GM19397 (cell line): ENCODE results near the gene TRPM3.
A peak's percentile ranks its signal among the peaks of the same experiment; 100 is the strongest.

Experiments used
- ATAC-seq: cut with Tn5 transposase; IDR thresholded peaks from one replicate; pipeline ENCODE4 v1.9.1; 2021; ENCODE audit warnings: mild to moderate bottlenecking, moderate library complexity; ENCODE audit not compliant: unreplicated experiment

Gene TRPM3

GRCh38 chr9:70625078-70625477 lies 496.3 kb downstream of the TRPM3 start:
- no peak for ATAC-seq

GRCh38 chr9:70618784-70619183 lies 502.6 kb downstream of the TRPM3 start:
- ATAC-seq: no peak

DNA sequence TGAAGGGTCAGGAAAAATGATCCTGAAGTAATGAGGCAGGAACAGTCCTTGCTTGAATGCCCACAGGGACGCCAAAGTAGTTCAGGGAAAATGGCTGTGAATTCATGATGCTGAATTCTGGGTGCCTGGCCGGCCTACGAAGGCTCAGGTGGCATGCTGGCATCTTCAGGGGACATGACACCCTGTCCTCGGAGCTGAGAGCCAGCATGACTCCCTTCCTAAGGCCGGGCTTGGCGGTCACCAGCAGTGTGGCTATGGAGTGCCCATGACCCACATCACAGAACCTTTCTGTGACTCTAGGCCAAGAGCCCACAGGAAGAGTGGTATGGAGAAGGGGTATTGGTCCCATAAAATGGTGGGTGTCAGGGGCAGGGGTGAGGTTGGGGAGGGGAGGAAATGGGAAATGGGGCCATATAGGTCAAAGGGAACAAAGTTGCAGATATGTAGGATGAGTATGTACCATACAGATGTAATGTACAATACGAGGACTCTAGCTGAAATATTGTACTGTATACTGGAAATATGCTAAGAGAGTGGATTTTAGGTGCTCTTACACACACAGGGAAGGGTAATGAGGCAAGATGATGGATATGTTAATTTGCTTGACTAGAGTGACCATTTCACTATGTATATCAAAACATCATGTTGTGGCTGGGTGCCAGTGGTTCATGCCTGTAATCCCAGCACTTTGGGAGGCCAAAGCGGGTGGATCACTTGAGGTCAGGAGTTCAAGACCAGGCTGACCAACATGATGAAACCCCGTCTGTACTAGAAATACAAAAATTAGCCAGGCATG lies 504.2 kb downstream of the TRPM3 start:
- no peak for ATAC-seq

- no peak for ATAC-seq
These were observed 505.0 kb downstream of the TRPM3 start for GRCh38 chr9:70616228-70616990.

GRCh38 chr9:70615464-70616138 lies 505.8 kb downstream of the TRPM3 start:
- ATAC-seq: no peak

DNA sequence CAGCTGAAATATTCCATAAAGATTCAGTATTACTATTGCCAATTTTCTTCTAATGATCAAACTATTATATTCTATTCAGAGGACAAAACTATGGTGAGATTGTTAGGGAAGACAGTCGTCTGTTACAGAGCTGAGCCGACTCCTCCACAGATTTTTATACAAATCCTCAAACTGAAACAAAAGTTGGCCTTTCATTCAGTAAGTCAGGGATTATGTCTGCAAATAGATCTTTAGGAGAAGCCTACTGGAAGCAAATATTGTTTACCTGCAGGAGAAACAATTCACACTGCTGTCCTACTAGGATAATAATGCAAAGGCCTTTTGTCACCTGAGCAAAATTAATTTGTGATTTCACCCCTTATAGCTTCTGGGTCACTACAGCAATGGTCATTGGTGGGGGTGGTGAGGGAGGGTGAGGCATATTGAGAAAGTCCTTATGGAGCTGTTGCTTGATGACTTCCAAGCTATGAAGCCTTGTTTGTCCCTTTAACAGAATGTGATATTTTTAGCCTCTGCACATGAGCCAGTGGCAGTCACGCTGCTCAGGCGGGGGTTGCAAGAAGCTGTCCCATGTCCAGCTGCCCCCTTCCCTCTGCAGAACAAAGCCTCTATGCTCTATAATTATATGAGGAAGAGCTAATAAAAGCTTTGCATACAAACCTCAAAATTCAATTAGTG lies 506.5 kb downstream of the TRPM3 start:
- ATAC-seq: no peak

DNA sequence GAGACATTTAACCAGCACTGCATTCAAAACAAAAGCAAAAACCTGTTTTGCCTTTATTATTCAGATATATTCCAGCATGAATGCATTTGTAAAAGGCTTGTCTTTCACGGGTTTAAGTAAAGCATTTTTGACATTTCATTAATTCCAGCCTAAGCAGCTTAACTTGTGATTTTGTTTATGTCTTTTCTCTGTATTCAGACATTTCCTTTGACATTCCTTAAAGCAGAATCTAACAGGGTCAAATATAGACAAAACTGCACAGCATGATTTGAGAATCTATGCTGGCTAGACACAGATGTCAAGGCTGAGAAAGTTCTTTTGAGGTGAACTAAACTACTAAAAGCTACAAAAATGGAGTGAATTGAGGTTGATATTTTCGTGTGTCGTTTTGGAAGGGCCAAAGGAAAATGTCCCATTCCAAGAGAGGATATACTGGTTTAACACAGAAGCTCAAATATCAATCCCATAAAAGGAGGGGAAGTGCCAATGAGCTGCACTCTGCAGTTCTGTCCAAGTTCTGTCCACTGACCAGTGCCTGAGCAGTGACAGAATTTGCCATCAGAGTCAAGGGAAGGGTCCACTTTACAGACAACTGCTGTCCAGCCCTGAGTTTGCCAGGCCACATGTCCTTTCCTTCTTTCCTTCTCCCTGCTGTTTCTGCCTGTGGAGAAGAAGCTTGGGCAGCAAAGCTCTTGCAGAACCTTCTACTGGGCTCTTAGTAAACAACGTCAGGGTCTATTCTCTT lies 508.2 kb downstream of the TRPM3 start:
- no peak for ATAC-seq

DNA sequence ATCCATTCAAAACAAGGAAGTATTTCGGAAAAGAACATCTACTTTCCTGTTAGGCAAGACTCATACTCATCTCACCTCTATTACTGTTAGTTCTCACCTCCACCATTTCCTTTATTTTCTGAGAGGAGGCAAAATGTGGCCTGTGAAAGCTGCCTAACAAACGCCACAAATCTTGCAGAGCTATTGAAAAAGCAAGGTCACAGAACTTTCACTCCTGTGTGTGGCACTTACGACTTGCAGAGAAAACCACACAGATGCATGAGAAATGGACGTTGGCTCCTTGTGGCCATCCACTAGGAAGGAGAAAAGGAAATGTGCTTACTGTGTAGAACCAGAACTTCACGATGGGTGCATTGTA lies 511.2 kb downstream of the TRPM3 start:
- no peak for ATAC-seq

DNA sequence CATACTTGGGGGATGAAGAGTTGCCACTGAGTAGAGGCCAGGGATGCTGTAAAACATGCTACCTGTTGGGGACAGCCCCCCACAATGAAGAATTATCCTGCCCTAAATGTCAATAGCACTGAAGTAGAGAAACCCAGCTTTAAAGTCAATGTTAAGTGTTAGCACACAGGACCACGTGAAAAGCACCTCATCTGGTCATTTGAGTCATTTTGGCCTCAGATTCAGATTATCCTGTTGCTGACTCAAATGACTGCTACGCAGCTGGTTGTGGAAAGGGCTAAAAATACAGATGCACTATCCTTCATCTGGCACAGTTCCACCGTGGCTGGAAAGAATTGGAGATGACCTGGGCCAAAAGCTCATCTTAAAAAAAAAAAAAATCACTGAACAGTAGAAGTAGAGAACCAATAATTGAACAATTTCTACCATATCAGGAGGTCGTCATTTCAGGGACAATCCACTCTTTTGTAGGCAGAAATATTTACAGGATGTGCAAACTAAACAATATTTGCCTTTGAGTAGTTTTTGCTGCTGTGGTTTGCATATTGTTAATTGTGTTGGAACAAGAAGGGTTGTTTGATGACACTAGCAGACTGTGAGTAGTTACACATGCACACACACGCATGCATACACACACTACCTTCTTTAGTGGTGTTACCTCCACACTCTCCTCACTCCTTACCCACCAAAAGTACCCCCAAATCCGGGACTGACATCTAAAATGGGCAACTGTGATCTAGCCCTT lies 511.7 kb downstream of the TRPM3 start:
- no peak for ATAC-seq

DNA sequence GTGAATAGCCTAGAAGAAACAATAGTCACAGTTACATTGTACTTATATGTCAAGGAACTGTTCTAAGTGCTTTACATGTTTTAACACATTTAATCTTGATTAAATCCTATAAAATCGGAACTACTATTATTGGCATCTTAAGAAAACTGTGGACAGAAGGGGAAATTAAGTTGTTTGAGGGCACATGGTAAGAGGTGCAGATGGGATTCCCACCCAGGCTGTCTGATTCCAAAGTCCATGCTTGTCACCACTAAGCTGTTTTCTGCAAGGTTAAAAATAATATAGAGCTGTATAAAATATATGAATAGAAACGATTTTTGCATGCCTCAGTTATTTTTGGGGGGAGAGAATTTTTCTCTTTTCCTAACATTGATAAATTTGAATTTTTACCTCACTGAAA lies 512.4 kb downstream of the TRPM3 start:
- ATAC-seq: no peak

- peak; percentile 76 for ATAC-seq
These were observed 513.5 kb downstream of the TRPM3 start for GRCh38 chr9:70607926-70608325.

DNA sequence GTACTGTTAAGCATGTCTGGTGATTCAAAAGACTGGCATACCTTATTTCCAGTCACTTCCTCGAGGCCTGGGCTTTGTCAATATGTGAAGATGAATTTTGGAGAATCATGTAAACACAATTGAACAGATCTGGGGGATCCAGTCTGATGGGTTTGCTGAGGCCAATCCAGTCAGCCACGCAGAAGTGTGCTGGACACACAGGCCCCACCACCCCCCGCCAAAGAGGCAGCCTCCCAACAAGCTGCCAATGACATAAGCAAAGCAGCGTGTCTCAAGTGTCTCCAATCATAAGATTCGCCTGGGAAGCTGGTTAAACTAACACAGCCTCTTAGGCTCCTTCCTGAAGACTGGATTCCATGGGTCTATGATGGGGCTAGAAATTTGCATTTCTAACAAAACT lies 514.1 kb downstream of the TRPM3 start:
- ATAC-seq: no peak

- ATAC-seq: no peak
These were observed 518.4 kb downstream of the TRPM3 start for GRCh38 chr9:70603020-70603411.

- ATAC-seq: peak; percentile 69
These were observed 519.0 kb downstream of the TRPM3 start for GRCh38 chr9:70602321-70603019.

DNA sequence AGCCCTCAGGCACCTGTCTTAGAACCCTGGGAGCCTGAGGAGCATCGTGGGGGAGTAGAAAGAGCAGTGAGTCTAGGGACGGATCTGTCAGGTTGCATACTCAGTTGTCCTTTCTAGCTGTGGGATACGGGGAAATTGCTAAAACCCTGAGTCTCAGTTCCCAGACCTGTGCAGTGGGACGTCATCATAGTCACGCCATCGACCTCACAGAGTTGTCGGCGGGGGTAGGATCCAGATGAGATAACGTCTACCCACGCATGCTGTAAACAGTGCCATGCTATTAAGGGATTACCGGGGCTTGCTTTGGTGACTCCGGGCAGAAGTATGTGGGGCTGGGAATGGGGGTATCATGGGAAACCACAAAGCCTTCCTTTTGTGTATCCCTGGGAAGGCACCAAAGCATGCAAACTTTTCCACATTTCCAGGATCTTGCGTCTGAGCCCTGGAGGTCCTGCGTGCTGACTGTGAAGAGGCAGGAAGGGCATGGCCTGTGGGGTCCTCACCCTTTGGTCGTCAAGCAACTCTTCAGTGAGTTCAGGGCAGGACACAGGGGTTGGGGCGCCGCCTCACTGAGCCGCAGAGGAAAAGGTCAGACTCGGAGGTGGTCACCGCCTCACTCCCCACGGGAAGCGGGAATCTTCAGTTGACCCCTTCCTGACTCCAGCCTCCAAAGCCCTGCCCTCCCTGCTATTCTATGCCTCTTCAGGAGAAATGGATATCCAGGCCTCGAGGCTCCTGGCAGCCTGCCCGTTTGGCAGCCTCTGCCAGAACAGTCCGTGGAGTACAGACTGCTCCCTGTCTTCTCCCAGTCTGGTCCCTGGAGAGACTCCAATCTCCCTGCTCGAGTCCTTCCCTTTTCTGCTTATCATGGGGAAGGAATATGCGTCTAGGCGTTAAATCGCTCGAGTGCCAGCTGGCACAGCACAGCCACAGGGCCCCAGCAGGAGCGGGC lies 520.1 kb downstream of the TRPM3 start:
- no peak for ATAC-seq

DNA sequence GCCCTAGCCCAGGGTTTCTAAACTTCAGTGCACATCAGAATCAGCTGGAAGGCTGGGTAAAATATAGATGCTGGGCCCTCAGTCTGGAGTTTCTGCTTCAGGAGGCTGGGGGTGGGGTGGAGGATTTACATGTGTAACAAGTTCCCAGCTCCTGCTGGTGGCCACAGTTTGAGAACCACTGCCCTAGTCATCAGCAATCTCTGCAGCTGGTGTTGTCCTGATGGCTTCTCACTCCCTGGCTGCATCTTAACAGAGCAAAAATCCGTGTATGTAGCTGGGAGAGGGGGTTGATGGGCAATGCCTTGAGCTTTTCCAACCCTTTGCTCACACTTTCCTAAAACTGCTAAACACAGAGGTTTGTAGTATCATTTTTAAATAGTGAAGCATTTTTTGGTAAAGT lies 520.9 kb downstream of the TRPM3 start:
- no peak for ATAC-seq

DNA sequence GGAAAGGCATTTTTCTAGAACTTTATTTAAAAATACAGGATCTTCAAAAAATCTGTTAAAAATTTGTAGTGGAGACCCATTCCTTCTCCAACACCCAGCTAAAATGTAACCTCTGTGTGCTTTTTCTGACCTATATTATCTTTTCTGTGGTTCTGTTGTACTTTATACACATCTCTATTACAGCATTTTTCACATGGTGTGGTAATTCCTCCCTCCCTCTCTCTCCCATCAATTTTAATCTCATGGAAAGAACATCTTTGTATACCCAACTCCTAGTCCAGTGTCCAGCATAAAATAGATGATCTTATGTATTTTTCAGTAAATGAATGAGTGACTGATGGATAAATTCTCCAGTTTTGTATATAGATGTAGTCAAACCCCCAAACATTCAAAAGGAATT lies 523.5 kb downstream of the TRPM3 start:
- ATAC-seq: no peak

DNA sequence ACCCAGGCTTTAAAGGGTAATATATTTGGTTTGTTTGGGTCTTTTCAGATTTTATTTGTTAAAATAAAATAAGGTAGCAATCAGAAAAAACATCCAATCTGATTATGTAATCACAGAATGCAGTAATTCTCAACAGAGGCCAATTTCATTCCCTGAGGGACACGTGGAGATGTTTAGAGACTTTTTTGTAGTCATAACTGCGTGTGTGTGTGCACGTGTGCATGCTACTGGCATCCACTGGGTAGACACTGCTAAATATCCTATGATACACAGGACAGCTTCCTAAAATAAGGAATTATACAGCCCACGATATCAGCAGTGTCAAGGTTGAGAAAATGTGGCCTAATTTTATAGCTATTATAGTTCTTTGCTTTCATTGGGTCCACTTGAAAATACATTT lies 526.2 kb downstream of the TRPM3 start:
- ATAC-seq: no peak
